Muscle of leg (tissue), 11 donors: Measurements from ENCODE around the gene EP400. TPM values are rescaled to one million over a fixed set of nuclear protein-coding genes. Genes with fewer than 3 reads are reported as not detected.
"Not testable (repeated sequence)": the region's sequence is repeated elsewhere in the genome, so short reads cannot be mapped to it uniquely, and the experiment has no call there.

Experiments used
- DNase-seq: peaks from one replicate; pipeline ENCODE4 v3.0.0; 2013
- H3K27ac ChIP-seq: one replicate; pipeline ENCODE4 v1.5.1; 2013; ENCODE audit warnings: mild to moderate bottlenecking, low read length, control low read depth
- H3K27me3 ChIP-seq: one replicate; pipeline ENCODE4 v1.6.1; 2013; ENCODE audit warnings: low read length; ENCODE audit not compliant: control insufficient read depth, insufficient read depth
- H3K36me3 ChIP-seq: one replicate; pipeline ENCODE4 v1.6.1; 2013; ENCODE audit warnings: low read length; ENCODE audit not compliant: control insufficient read depth, insufficient read depth
- H3K4me1 ChIP-seq: one replicate; pipeline ENCODE4 v1.6.1; 2013; ENCODE audit warnings: low read length; ENCODE audit not compliant: control insufficient read depth, insufficient read depth
- H3K4me3 ChIP-seq: one replicate; pipeline ENCODE4 v1.5.1; 2013; ENCODE audit warnings: low read length, control low read depth
- H3K9me3 ChIP-seq: replicated peaks from 2 replicates; pipeline ENCODE4 v1.6.1; 2013; ENCODE audit warnings: low read depth, low read length; ENCODE audit not compliant: control insufficient read depth
- WGBS: methylation state at CpG from one replicate; pipeline ENCODE4 v1.1.5; 2013; ENCODE audit warnings: missing lambda C conversion rate; ENCODE audit not compliant: insufficient coverage; 5-methylcytosine and 5-hydroxymethylcytosine counted together
- polyA plus RNA-seq, 8 donors: library from polyadenylated mRNA; unstranded; fragments of 120-200 nt; gene quantifications; one replicate each; pipeline versions ENCODE4 v1.2.1 to v1.2.3, GENCODE V29; 2013; ENCODE audit warnings: inconsistent platforms in 1 of 8, low replicate concordance in 1 of 8; ENCODE audit not compliant: insufficient read length in 8 of 8, insufficient read depth in 1 of 8
- total RNA-seq: library from RNA; stranded (reverse); fragments of 120-200 nt; gene quantifications from one replicate; pipeline ENCODE4 v1.2.4, GENCODE V29; 2013

Gene EP400
- total and polyA plus RNA-seq, 9 donors = 9.0 to 30.5 (median 22.7) TPM

GRCh38 chr12:132084621-132085290 lies 135.0 kb downstream of the EP400 start:
- Histone ChIP-seq H3K27me3 (no peaks in the 10 kb centered on the region), H3K9me3 (no peaks in the 10 kb centered on the region), H3K36me3 (no peaks in the 10 kb centered on the region), H3K4me1 (peaks cover 13% of the 10 kb centered on the region), H3K4me3 (peak overlapping the region; percentile 67), H3K27ac (peak overlapping the region; percentile 67)
- WGBS = 0% methylated on average over 32 of the region's 49 CpGs
- DNase-seq = peak; percentile 66

- Histone ChIP-seq H3K27ac (peak overlapping the region; percentile 67), H3K4me3 (peak overlapping the region; percentile 67), H3K9me3 (no peaks in the 10 kb centered on the region), H3K27me3 (no peaks in the 10 kb centered on the region), H3K4me1 (peaks cover 13% of the 10 kb centered on the region), H3K36me3 (no peaks in the 10 kb centered on the region)
- DNase-seq = no peak
- 52% methylated on average over 5 of the region's 6 CpGs for WGBS
Observed at GRCh38 chr12:132085291-132085635, 135.5 kb downstream of the EP400 start.

- Histone ChIP-seq H3K36me3 (peaks cover 4% of the 10 kb centered on the region), H3K27ac (no peak overlapping the region), H3K9me3 (no peaks in the 10 kb centered on the region), H3K4me3 (no peak overlapping the region), H3K27me3 (no peaks in the 10 kb centered on the region), H3K4me1 (peaks cover 8% of the 10 kb centered on the region)
- no peak for DNase-seq
- no CpG with 5 or more reads among the region's 4 CpGs for WGBS
Observed at GRCh38 chr12:132089407-132089910, 139.7 kb downstream of the EP400 start.

- Histone ChIP-seq H3K36me3 (peaks cover 4% of the 10 kb centered on the region), H3K27me3 (no peaks in the 10 kb centered on the region), H3K9me3 (no peaks in the 10 kb centered on the region), H3K27ac (no peak overlapping the region), H3K4me3 (no peak overlapping the region), H3K4me1 (no peaks in the 10 kb centered on the region)
- WGBS = 90% methylated on average over 10 of the region's 16 CpGs
- no peak for DNase-seq
Observed at GRCh38 chr12:132094269-132094891, 144.6 kb downstream of the EP400 start.

- H3K9me3 ChIP-seq = no peaks in the 10 kb centered on the region
- H3K36me3 ChIP-seq = peaks cover 12% of the 10 kb centered on the region
- 98% methylated on average over 10 of the region's 11 CpGs for WGBS
Observed at GRCh38 chr12:132095520-132096409, 146.0 kb downstream of the EP400 start.

GRCh38 chr12:132099739-132100138 lies 150.0 kb downstream of the EP400 start:
- Histone ChIP-seq H3K4me3 (no peak overlapping the region), H3K36me3 (peaks cover 10% of the 10 kb centered on the region), H3K9me3 (no peaks in the 10 kb centered on the region), H3K27ac (no peak overlapping the region), H3K27me3 (no peaks in the 10 kb centered on the region), H3K4me1 (no peaks in the 10 kb centered on the region)
- no peak for DNase-seq
- WGBS = 82% methylated on average over 5 of the region's 12 CpGs

More at GRCh38 chr12:132095520-132096409, 146.0 kb downstream of the EP400 start:
- Histone ChIP-seq H3K27ac (no peak overlapping the region), H3K27me3 (no peaks in the 10 kb centered on the region), H3K4me3 (no peak overlapping the region), H3K4me1 (no peaks in the 10 kb centered on the region)
- no peak for DNase-seq

GRCh38 chr12:132100306-132101065 lies 150.7 kb downstream of the EP400 start:
- WGBS = 96% methylated on average over 11 of the region's 13 CpGs
- Histone ChIP-seq H3K4me3 (no peak overlapping the region), H3K36me3 (peaks cover 12% of the 10 kb centered on the region), H3K4me1 (no peaks in the 10 kb centered on the region), H3K27me3 (no peaks in the 10 kb centered on the region), H3K9me3 (no peaks in the 10 kb centered on the region), H3K27ac (no peak overlapping the region)
- no peak for DNase-seq

- no peak overlapping the region for H3K4me3 ChIP-seq
- no peak overlapping the region for H3K27ac ChIP-seq
- H3K36me3 ChIP-seq = peaks cover 13% of the 10 kb centered on the region
- no peak for DNase-seq
- H3K4me1 ChIP-seq = no peaks in the 10 kb centered on the region
- no peaks in the 10 kb centered on the region for H3K9me3 ChIP-seq
- H3K27me3 ChIP-seq = no peaks in the 10 kb centered on the region
- WGBS = 92% methylated on average over 5 of the region's 9 CpGs
Observed at GRCh38 chr12:132102297-132102696, 152.6 kb downstream of the EP400 start.

GRCh38 chr12:132103072-132103471 lies 153.3 kb downstream of the EP400 start:
- not testable (repeated sequence) for H3K4me3 ChIP-seq, H3K27ac ChIP-seq, DNase-seq, H3K27me3 ChIP-seq, H3K4me1 ChIP-seq, H3K9me3 ChIP-seq
- 76% methylated on average over 13 of the region's 14 CpGs for WGBS
- peaks cover 13% of the 10 kb centered on the region for H3K36me3 ChIP-seq
